ENCODE measurements around the gene VPS13D.

- TF ChIP-seq EP300 (IDR thresholded peaks at IDR 0.05) (no peak), CTCF (IDR thresholded peaks at IDR 0.05) (no peak)
Measured at GRCh38 chr1:12386130-12386529, 156.3 kb downstream of the VPS13D start.
